Stimulated activated CD8-positive, alpha-beta memory T cell treated with anti-CD3 and anti-CD28 coated beads, Interleukin-7, amount 100 ng/mL, for 4 hours (primary cell): ENCODE measurements around the gene SRI.

Experiments used
- DNase-seq, 2 donors: peaks; one replicate each; pipeline ENCODE4 v3.0.0-alpha.2; 2020; ENCODE audit warnings: low read depth in 2 of 2

Gene SRI

GRCh38 chr7:88224601-88225275 is 4.9 kb upstream of the SRI start:
- no peak for DNase-seq

GRCh38 chr7:88223265-88223664 is 3.4 kb upstream of the SRI start:
- DNase-seq = no peak

- peak in 1 of 2 donors; percentile 23 for DNase-seq
Measured at GRCh38 chr7:88218836-88219605, 817 bp downstream of the SRI start.

- DNase-seq = no peak
Measured at GRCh38 chr7:88218429-88218745, 1.5 kb downstream of the SRI start.

- no peak for DNase-seq
Measured at GRCh38 chr7:88217675-88218428, 2.0 kb downstream of the SRI start.

- DNase-seq = no peak
Measured at GRCh38 chr7:88216276-88216675, 3.6 kb downstream of the SRI start.

GRCh38 chr7:88215295-88215694 is 4.5 kb downstream of the SRI start:
- no peak for DNase-seq

- no peak for DNase-seq
Measured at GRCh38 chr7:88214456-88214855, 5.4 kb downstream of the SRI start.

GRCh38 chr7:88212918-88213317 is 6.9 kb downstream of the SRI start:
- no peak for DNase-seq

- no peak for DNase-seq
Measured at GRCh38 chr7:88208521-88208920, 11.3 kb downstream of the SRI start.

- DNase-seq = no peak
Measured at GRCh38 chr7:88206254-88206653, 13.6 kb downstream of the SRI start.

GRCh38 chr7:88205179-88205578 is 14.7 kb downstream of the SRI start:
- DNase-seq = no peak

GRCh38 chr7:88204525-88205110 is 15.2 kb downstream of the SRI start:
- DNase-seq = no peak

GRCh38 chr7:88203401-88203800 is 16.4 kb downstream of the SRI start:
- no peak for DNase-seq

GRCh38 chr7:88202799-88203198 is 17.0 kb downstream of the SRI start:
- no peak for DNase-seq

- no peak for DNase-seq
Measured at GRCh38 chr7:88202278-88202677, 17.6 kb downstream of the SRI start.

- no peak for DNase-seq
Measured at GRCh38 chr7:88201305-88201704, 18.5 kb downstream of the SRI start.

- DNase-seq = no peak
Measured at GRCh38 chr7:88200789-88201188, 19.0 kb downstream of the SRI start.

GRCh38 chr7:88200261-88200660 is 19.6 kb downstream of the SRI start:
- no peak for DNase-seq

- DNase-seq = no peak
Measured at GRCh38 chr7:88191911-88192310, 27.9 kb downstream of the SRI start.

GRCh38 chr7:88185650-88186049 is 34.2 kb downstream of the SRI start:
- no peak for DNase-seq

- no peak for DNase-seq
Measured at GRCh38 chr7:88184848-88185304, 35.0 kb downstream of the SRI start.
